Lower leg skin (tissue), 3 donors: ENCODE data around the gene SLC28A3.

Experiments used
- CTCF ChIP-seq, 3 donors: fragments of 450-650 bp; IDR thresholded peaks; one replicate each; pipeline ENCODE4 v1.5.1; 2016; ENCODE audit warnings: antibody characterized with exemption in 3 of 3, mild to moderate bottlenecking in 3 of 3, moderate library complexity in 2 of 3
- POLR2A ChIP-seq, 2 donors: fragments of 450-650 bp; IDR thresholded peaks; one replicate each; pipeline ENCODE4 v1.6.1; 2016 to 2017; ENCODE audit warnings: antibody characterized with exemption in 2 of 2, mild to moderate bottlenecking in 1 of 2, moderate library complexity in 1 of 2

- TF ChIP-seq POLR2A (IDR thresholded peaks at IDR 0.05) (no peak), CTCF (IDR thresholded peaks at IDR 0.05) (no peak)
Measured at GRCh38 chr9:84230355-84231145, 110.0 kb downstream of the SLC28A3 start.
